Lung (tissue), 12 donors: ENCODE results near the gene CES2. TPM values are rescaled to one million over a fixed set of nuclear protein-coding genes. Genes with fewer than 3 reads are reported as not detected.

Experiments
- ATAC-seq: fragments of 200-7000 bp; cut with Tn5 transposase; one replicate; pipeline ENCODE4 v1.9.1; 2020; ENCODE audit warnings: moderate number of reproducible peaks; ENCODE audit not compliant: insufficient read depth, low FRiP score
- DNase-seq, 3 donors: peaks; one replicate each; pipeline ENCODE4 v3.0.0-alpha.2; 2013 to 2017
- H3K27ac ChIP-seq, 2 donors: one replicate each; pipeline ENCODE4 v1.5.1; 2013; ENCODE audit warnings: mild to moderate bottlenecking in 2 of 2, moderate library complexity in 2 of 2, control low read depth in 1 of 2, inconsistent platforms in 1 of 2, low read depth in 1 of 2, low read length in 1 of 2
- H3K27me3 ChIP-seq, 3 donors: one replicate each; pipeline ENCODE4 v1.5.1; 2013; ENCODE audit warnings: low read length in 2 of 3; ENCODE audit not compliant: control insufficient read depth in 3 of 3, insufficient read depth in 3 of 3
- H3K36me3 ChIP-seq, 4 donors: one replicate each; pipeline ENCODE4 v1.5.1; 2013; ENCODE audit warnings: low read length in 4 of 4, mild to moderate bottlenecking in 1 of 4, moderate library complexity in 1 of 4; ENCODE audit not compliant: control insufficient read depth in 4 of 4, insufficient read depth in 4 of 4
- H3K4me1 ChIP-seq, 5 donors: one replicate each; pipeline ENCODE4 v1.5.1; 2013; ENCODE audit warnings: low read length in 5 of 5, mild to moderate bottlenecking in 2 of 5, moderate library complexity in 1 of 5; ENCODE audit not compliant: control insufficient read depth in 5 of 5, insufficient read depth in 5 of 5
- H3K4me3 ChIP-seq: one replicate; pipeline ENCODE4 v1.5.1; 2013; ENCODE audit warnings: mild to moderate bottlenecking, control low read depth, moderate library complexity
- H3K9ac ChIP-seq, 2 donors: one replicate each; pipeline ENCODE4 v1.5.1; 2013; ENCODE audit warnings: low read length in 2 of 2, control low read depth in 1 of 2; ENCODE audit not compliant: insufficient read depth in 1 of 2
- H3K9me3 ChIP-seq, 4 donors: one replicate each; pipeline ENCODE4 v1.5.1; 2013; ENCODE audit warnings: low read length in 3 of 4, mild to moderate bottlenecking in 1 of 4, moderate library complexity in 1 of 4; ENCODE audit not compliant: control insufficient read depth in 4 of 4, insufficient read depth in 3 of 4
- CTCF ChIP-seq: IDR thresholded peaks from 2 replicates; pipeline ENCODE4 v1.5.1; 2012; ENCODE audit warnings: mild to moderate bottlenecking; ENCODE audit errors: control extremely low read depth, extremely low read depth
- WGBS, 2 donors: extraction: QIAGEN DNeasy Blood & Tissue Kit; methylation state at CpG; one replicate each; pipeline ENCODE4 v1.1.7; 2013; 5-methylcytosine and 5-hydroxymethylcytosine counted together
- polyA plus RNA-seq, 2 donors: library from polyadenylated mRNA; stranded (reverse); fragments of 200-250 nt; gene quantifications; one replicate each; pipeline ENCODE4 v1.2.1, GENCODE V29; 2013
- total RNA-seq, 2 donors: library from RNA; depleted of rRNA in 1 of 2; stranded (reverse); fragments of >200 nt in 1 of 2; gene quantifications; one replicate each; pipeline ENCODE4 v1.2.1, GENCODE V29; 2014 to 2021
- donor health status: control.
- donor health status: control.
- donor health status: Bipolar disorder and iron deficiency.
- donor health status: healthy.
- donor health status: DM: yes; HTN: yes; CAD: no.

Gene CES2
- total and polyA plus RNA-seq, 4 donors = 24.6 to 51.0 (median 26.2) TPM

- Histone ChIP-seq H3K9me3 (no peaks in the 10 kb centered on the region), H3K27ac (no peak overlapping the region), H3K9ac (no peak overlapping the region), H3K4me3 (no peak overlapping the region), H3K36me3 (peaks cover 0 to 24% (median 16%) of the 10 kb centered on the region in 4 donors), H3K27me3 (no peaks in the 10 kb centered on the region), H3K4me1 (peaks cover 0 to 2% (median 0%) of the 10 kb centered on the region in 5 donors)
- 93 to 94% methylated on average over 6 of the region's 6 CpGs for WGBS, 2 donors
- DNase-seq (no peak), ATAC-seq (no peak)
- no peak for TF ChIP-seq CTCF
Observed at GRCh38 chr16:66888647-66889615, 46.4 kb upstream of the CES2 start.

GRCh38 chr16:66889622-66890021, 45.7 kb upstream of the CES2 start:
- no peak for ATAC-seq
- H3K36me3 ChIP-seq = peaks cover 0 to 18% (median 14%) of the 10 kb centered on the region in 4 donors
- no peak overlapping the region for H3K9ac ChIP-seq
- 74 to 76% methylated on average over 4 of the region's 4 CpGs for whole genome bisulfite sequencing, 2 donors
- H3K4me3 ChIP-seq = no peak overlapping the region
- H3K9me3 ChIP-seq = no peaks in the 10 kb centered on the region
- DNase-seq = no peak
- no peaks in the 10 kb centered on the region for H3K27me3 ChIP-seq
- no peak overlapping the region for H3K27ac ChIP-seq
- TF ChIP-seq CTCF = no peak
- H3K4me1 ChIP-seq = peaks cover 0 to 2% (median 0%) of the 10 kb centered on the region in 5 donors

GRCh38 chr16:66890799-66891198, 44.5 kb upstream of the CES2 start:
- no peaks in the 10 kb centered on the region for H3K9me3 ChIP-seq
- H3K9ac ChIP-seq = no peak overlapping the region
- TF ChIP-seq CTCF = no peak
- no peak overlapping the region for H3K27ac ChIP-seq
- 91 to 92% methylated on average over 2 of the region's 2 CpGs for WGBS, 2 donors
- DNase-seq = no peak
- peaks cover 0 to 9% (median 3%) of the 10 kb centered on the region in 4 donors for H3K36me3 ChIP-seq
- H3K4me3 ChIP-seq = no peak overlapping the region
- no peaks in the 10 kb centered on the region for H3K27me3 ChIP-seq
- H3K4me1 ChIP-seq = peaks cover 0 to 2% (median 2%) of the 10 kb centered on the region in 5 donors
- no peak for ATAC-seq
